GM12878 (cell line): ENCODE measurements around the gene NFKBIB. TPM values are rescaled to one million over a fixed set of nuclear protein-coding genes. Genes with fewer than 3 reads are reported as not detected.

ENCODE experiments used
- ATAC-seq: fragments of 200-7000 bp; cut with Tn5 transposase; 3 replicates; pipeline ENCODE4 v1.9.1; 2020; ENCODE audit warnings: mild to moderate bottlenecking, moderate library complexity
- BruUV-seq: library from RNA; stranded (reverse); fragments of 400-500 nt; replicated peaks from 2 replicates; lab custom pipeline; 2021; lab: Mats Ljungman, UMichigan
- CTCF ChIA-PET: fragments of 300-600 bp; sonication (Branson Sonifier 250); formaldehyde crosslinking; extraction: SDS; loops from one replicate; lab custom pipeline; 2021; ENCODE audit warnings: inconsistent platforms; lab: Yijun Ruan, JAX
- POLR2A ChIA-PET: fragments of 350-600 bp; formaldehyde crosslinking; extraction: SDS; loops from one replicate; lab custom pipeline; 2021; ENCODE audit warnings: inconsistent platforms; lab: Charles Lee
- RAD21 ChIA-PET: fragments of 300-600 bp; sonication (Branson Sonifier 250); formaldehyde crosslinking; loops from one replicate; lab custom pipeline; 2023; ENCODE audit warnings: antibody characterized with exemption; ENCODE audit not compliant: unreplicated experiment; lab: Charles Lee
- SMC1A ChIA-PET: fragments of 300-600 bp; sonication (Branson Sonifier 250); formaldehyde crosslinking; loops from one replicate; lab custom pipeline; 2023; ENCODE audit not compliant: unreplicated experiment, uncharacterized antibody; lab: Charles Lee
- DNase-seq: peaks from one replicate; pipeline ENCODE4 v3.0.0-alpha.2; 2011; ENCODE audit warnings: low read depth, low spot score
- FAIRE-seq: peaks from 3 replicates; lab custom pipeline; 2011; peaks lifted over from hg19 to GRCh38; lab: Jason Lieb, UNC
- H2AFZ ChIP-seq: 2 replicates; pipeline ENCODE4 v1.6.0; 2011; ENCODE audit warnings: low read depth, low read length, control low read depth; ENCODE audit not compliant: control insufficient read depth
- H3K27ac ChIP-seq: 2 replicates; pipeline ENCODE4 v1.5.1; 2011; ENCODE audit warnings: control low read depth; ENCODE audit not compliant: control insufficient read depth, insufficient read depth
- H3K27me3 ChIP-seq, 2 experiments: replicated peaks in 1 of 2; 2 replicates each; pipeline versions ENCODE4 v1.6.0 to v1.6.1; 2011; ENCODE audit warnings: low read length in 1 of 2; ENCODE audit not compliant: control insufficient read depth in 2 of 2, insufficient read depth in 2 of 2
- H3K36me3 ChIP-seq, 2 experiments: 2 replicates each; pipeline ENCODE4 v1.5.1; 2011; ENCODE audit warnings: low read length in 1 of 2; ENCODE audit not compliant: control insufficient read depth in 2 of 2, insufficient read depth in 2 of 2
- H3K4me1 ChIP-seq: 2 replicates; pipeline ENCODE4 v1.6.1; 2011; ENCODE audit warnings: mild to moderate bottlenecking, low read length, moderate library complexity, mixed read lengths; ENCODE audit not compliant: control insufficient read depth, insufficient read depth
- H3K4me2 ChIP-seq: 2 replicates; pipeline ENCODE4 v1.6.0; 2011; ENCODE audit warnings: control low read depth; ENCODE audit not compliant: control insufficient read depth, insufficient read depth
- H3K4me3 ChIP-seq: fragments of 200-600 bp; sonication (generic); 2 replicates; pipeline ENCODE4 v1.5.1; 2016
- H3K79me2 ChIP-seq: 2 replicates; pipeline ENCODE4 v1.6.0; 2011; ENCODE audit warnings: low read length; ENCODE audit not compliant: control insufficient read depth, insufficient read depth
- H3K9ac ChIP-seq: 2 replicates; pipeline ENCODE4 v1.8.0; 2011; ENCODE audit warnings: low read length, control low read depth, mixed read lengths; ENCODE audit not compliant: control insufficient read depth, insufficient read depth
- H3K9me3 ChIP-seq: replicated peaks from 3 replicates; pipeline ENCODE4 v1.5.1; 2011; ENCODE audit warnings: mild to moderate bottlenecking, low read length; ENCODE audit not compliant: control insufficient read depth, insufficient read depth
- H4K20me1 ChIP-seq: 2 replicates; pipeline ENCODE4 v1.6.0; 2011; ENCODE audit not compliant: control insufficient read depth, insufficient read depth
- CEBPB ChIP-seq, 2 experiments: fragments of 150-350 bp in 1 of 2; IDR thresholded peaks; 2 replicates each; pipeline ENCODE4 v1.6.1; 2012 to 2014; ENCODE audit warnings: low read depth in 2 of 2, low read length in 2 of 2, borderline replicate concordance in 1 of 2, inconsistent platforms in 1 of 2
- CHD1 ChIP-seq: IDR thresholded peaks from 2 replicates; pipeline ENCODE4 v1.6.1; 2012; ENCODE audit warnings: low read depth, low read length, improper control_type of control experiment
- CREB1 ChIP-seq: IDR thresholded peaks from 2 replicates; pipeline ENCODE4 v1.6.1; 2012; ENCODE audit warnings: low read depth, mild to moderate bottlenecking, inconsistent platforms
- DPF2 ChIP-seq: fragments of 450-650 bp; IDR thresholded peaks from 2 replicates; pipeline ENCODE4 v1.6.1; 2017; ENCODE audit warnings: mild to moderate bottlenecking
- EZH2 ChIP-seq: IDR thresholded peaks from 2 replicates; pipeline ENCODE4 v1.6.1; 2012; ENCODE audit warnings: low read depth, mild to moderate bottlenecking, control low read depth, inconsistent platforms, low read length, borderline replicate concordance; ENCODE audit not compliant: control insufficient read depth
- FOS ChIP-seq: IDR thresholded peaks from 3 replicates; pipeline ENCODE4 v1.6.1; 2011; ENCODE audit warnings: borderline replicate concordance; ENCODE audit not compliant: insufficient read length; ENCODE audit errors: extremely low read depth
- NBN ChIP-seq: fragments of 450-650 bp; IDR thresholded peaks from 2 replicates; pipeline ENCODE4 v1.6.1; 2016
- PML ChIP-seq: IDR thresholded peaks from 2 replicates; pipeline ENCODE4 v1.6.1; 2012; ENCODE audit warnings: low read length, inconsistent platforms
- TCF7 ChIP-seq: IDR thresholded peaks from 2 replicates; pipeline ENCODE4 v1.6.1; 2014; ENCODE audit warnings: antibody characterized with exemption, borderline replicate concordance
- WGBS: methylation state at CpG from one replicate; pipeline ENCODE4 v1.1.6; 2016; ENCODE audit warnings: low lambda C conversion rate; ENCODE audit not compliant: insufficient replicate concordance, insufficient coverage; ENCODE audit errors: missing lambda C conversion rate; 5-methylcytosine and 5-hydroxymethylcytosine counted together
- in situ Hi-C: fragments of 300-500 bp; cut with MboI; formaldehyde crosslinking; loops from 9 replicates; pipeline ENCODE4 v1.14.3; 2018; ENCODE audit warnings: mixed read lengths
- intact Hi-C: fragments of 100-400 bp; cut with micrococcal nuclease; formaldehyde crosslinking; loops from one replicate; pipeline ENCODE4 v1.14.2; 2022; ENCODE audit not compliant: unreplicated experiment
- polyA plus RNA-seq, 11 experiments: library from polyadenylated mRNA; depleted of rRNA in 4 of 11; unstranded in 6 of 11; stranded (reverse) in 5 of 11; fragments of >200 nt; fragmentation: Nextera tagmentation in 4 of 11; fragmentation: Illumina TruSeq in 1 of 11; extraction: Ambion mirVana in 4 of 11; extraction: Trizol in 1 of 11; gene quantifications; 1 replicate in 1 of 11; 2 replicates in 10 of 11; pipeline versions ENCODE4 v1.2.1 to v1.2.3, GENCODE V29; 2011 to 2016; ENCODE audit warnings: inconsistent platforms in 2 of 11, missing spikeins in 2 of 11, low read depth in 1 of 11
- total RNA-seq, 4 experiments: library from RNA; depleted of rRNA in 3 of 4; stranded (reverse); fragments of >200 nt in 3 of 4; fragmentation: Illumina TruSeq in 1 of 4; extraction: Trizol in 1 of 4; gene quantifications; 2 replicates each; pipeline versions ENCODE4 v1.2.1 to v1.2.3, GENCODE V29; 2013 to 2021
- TF ChIP-seq, protein P1 (sequence below): fragments of 450-650 bp; IDR thresholded peaks from 2 replicates; pipeline ENCODE4 v1.6.1; 2017; ENCODE audit warnings: mild to moderate bottlenecking, moderate library complexity
- TF ChIP-seq, protein P2 (sequence below): fragments of 450-650 bp; IDR thresholded peaks from 2 replicates; pipeline ENCODE4 v1.6.1; 2016; ENCODE audit warnings: mild to moderate bottlenecking
- TF ChIP-seq, protein P3 (sequence below): fragments of 450-650 bp; IDR thresholded peaks from 2 replicates; pipeline ENCODE4 v1.6.1; 2016; ENCODE audit warnings: mild to moderate bottlenecking, moderate library complexity, borderline replicate concordance

Gene NFKBIB
- total and polyA plus RNA-seq, 10 of the 15 experiments (the other 5 are each of a cell fraction or from before 2014, with no cell fraction given) = 1.2 to 60.9 (median 31.0) TPM

DNA sequence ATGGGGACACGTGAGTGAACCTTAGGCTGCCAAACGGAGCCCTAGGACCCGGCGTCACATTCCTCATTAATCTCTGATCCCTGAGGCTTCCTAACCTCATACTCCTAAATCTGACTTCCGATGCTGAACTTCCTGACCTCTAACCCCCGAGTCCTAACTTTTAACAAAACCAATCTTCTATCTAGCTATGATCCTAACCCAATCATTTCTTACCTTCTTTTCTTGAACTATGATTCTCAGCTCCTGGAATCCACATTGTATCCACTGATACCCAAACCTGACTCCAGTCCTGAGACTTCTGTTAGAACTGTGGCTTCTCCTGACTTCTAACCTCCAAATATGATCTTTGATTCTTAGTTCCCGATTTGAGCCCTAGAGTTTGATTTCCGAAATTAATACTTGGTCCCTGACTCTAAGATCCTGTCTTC is 447 bp downstream of the NFKBIB start:
- H2AFZ ChIP-seq = peak overlapping the region; percentile 83
- intact Hi-C loops (no loop called here), in situ Hi-C loops (no loop called here)
- BruUV-seq = no TSS peak
- ATAC-seq = no peak
- H4K20me1 ChIP-seq = no peaks in the 10 kb centered on the region
- H3K27ac ChIP-seq = peak overlapping the region; percentile 75
- H3K27me3 ChIP-seq = no peaks in the 10 kb centered on the region
- CTCF ChIA-PET = interaction anchor here (0.6 to 3.7 kb wide), 12 partner anchors 8 to 633 kb away, joined by 3 to 50 read pairs (median 4); partner anchors contain the start of genes ECH1, EID2B, FAM98C and MRPS12
- H3K4me2 ChIP-seq = peak overlapping the region; percentile 49
- peak overlapping the region; percentile 78 for H3K9ac ChIP-seq
- POLR2A ChIA-PET = interaction anchor here (0.6 to 2.0 kb wide), 11 partner anchors 21 to 526 kb away, joined by 3 to 10 read pairs (median 5); partner anchors contain the start of genes ECH1, EIF3K, HNRNPL and MAP4K1
- H3K79me2 ChIP-seq = peaks cover 22% of the 10 kb centered on the region
- no peak for FAIRE-seq
- H3K4me1 ChIP-seq = peaks cover 5% of the 10 kb centered on the region
- SMC1A ChIA-PET = interaction anchor here (0.6 to 1.9 kb wide), 8 partner anchors 23 to 999 kb away, joined by 3 to 18 read pairs (median 4); partner anchors contain the start of genes ECH1, MRPS12 and SARS2
- H3K36me3 ChIP-seq = peaks cover 4 to 7% of the 10 kb centered on the region in 2 experiments; a peak in 3 of 4 replicates
- H3K4me3 ChIP-seq = peak overlapping the region; percentile 90
- WGBS = 2% methylated on average over 8 of the region's 8 CpGs
- DNase-seq = no peak
- RAD21 ChIA-PET = interaction anchor here (0.6 to 2.4 kb wide), 9 partner anchors 22 to 497 kb away, joined by 3 to 20 read pairs (median 4); partner anchors contain the start of genes ECH1, FAM98C, MRPS12 and RINL
- no peaks in the 10 kb centered on the region; the same call in 2 of the 3 replicates for H3K9me3 ChIP-seq
- TF ChIP-seq PML (no peak), CHD1 (no peak), NBN (no peak), EZH2 (no peak), CREB1 (no peak), CEBPB (IDR thresholded peaks at IDR 0.05; ENCODE audit: borderline replicate concordance in 1 of 2, low read depth in 2 of 2, low read length in 2 of 2) (no peak), DPF2 (0 out of 2 replicates have a peak, but pooled peaks have one; percentile 16), TCF7 (no peak), FOS (no peak)
- TF ChIP-seq, protein P1, sequence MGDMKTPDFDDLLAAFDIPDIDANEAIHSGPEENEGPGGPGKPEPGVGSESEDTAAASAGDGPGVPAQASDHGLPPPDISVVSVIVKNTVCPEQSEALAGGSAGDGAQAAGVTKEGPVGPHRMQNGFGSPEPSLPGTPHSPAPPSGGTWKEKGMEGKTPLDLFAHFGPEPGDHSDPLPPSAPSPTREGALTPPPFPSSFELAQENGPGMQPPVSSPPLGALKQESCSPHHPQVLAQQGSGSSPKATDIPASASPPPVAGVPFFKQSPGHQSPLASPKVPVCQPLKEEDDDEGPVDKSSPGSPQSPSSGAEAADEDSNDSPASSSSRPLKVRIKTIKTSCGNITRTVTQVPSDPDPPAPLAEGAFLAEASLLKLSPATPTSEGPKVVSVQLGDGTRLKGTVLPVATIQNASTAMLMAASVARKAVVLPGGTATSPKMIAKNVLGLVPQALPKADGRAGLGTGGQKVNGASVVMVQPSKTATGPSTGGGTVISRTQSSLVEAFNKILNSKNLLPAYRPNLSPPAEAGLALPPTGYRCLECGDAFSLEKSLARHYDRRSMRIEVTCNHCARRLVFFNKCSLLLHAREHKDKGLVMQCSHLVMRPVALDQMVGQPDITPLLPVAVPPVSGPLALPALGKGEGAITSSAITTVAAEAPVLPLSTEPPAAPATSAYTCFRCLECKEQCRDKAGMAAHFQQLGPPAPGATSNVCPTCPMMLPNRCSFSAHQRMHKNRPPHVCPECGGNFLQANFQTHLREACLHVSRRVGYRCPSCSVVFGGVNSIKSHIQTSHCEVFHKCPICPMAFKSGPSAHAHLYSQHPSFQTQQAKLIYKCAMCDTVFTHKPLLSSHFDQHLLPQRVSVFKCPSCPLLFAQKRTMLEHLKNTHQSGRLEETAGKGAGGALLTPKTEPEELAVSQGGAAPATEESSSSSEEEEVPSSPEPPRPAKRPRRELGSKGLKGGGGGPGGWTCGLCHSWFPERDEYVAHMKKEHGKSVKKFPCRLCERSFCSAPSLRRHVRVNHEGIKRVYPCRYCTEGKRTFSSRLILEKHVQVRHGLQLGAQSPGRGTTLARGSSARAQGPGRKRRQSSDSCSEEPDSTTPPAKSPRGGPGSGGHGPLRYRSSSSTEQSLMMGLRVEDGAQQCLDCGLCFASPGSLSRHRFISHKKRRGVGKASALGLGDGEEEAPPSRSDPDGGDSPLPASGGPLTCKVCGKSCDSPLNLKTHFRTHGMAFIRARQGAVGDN = peak; percentile 15; the same call in 1 of the 2 replicates
- TF ChIP-seq, protein P2, sequence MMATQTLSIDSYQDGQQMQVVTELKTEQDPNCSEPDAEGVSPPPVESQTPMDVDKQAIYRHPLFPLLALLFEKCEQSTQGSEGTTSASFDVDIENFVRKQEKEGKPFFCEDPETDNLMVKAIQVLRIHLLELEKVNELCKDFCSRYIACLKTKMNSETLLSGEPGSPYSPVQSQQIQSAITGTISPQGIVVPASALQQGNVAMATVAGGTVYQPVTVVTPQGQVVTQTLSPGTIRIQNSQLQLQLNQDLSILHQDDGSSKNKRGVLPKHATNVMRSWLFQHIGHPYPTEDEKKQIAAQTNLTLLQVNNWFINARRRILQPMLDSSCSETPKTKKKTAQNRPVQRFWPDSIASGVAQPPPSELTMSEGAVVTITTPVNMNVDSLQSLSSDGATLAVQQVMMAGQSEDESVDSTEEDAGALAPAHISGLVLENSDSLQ = no peak
- TF ChIP-seq, protein P3, sequence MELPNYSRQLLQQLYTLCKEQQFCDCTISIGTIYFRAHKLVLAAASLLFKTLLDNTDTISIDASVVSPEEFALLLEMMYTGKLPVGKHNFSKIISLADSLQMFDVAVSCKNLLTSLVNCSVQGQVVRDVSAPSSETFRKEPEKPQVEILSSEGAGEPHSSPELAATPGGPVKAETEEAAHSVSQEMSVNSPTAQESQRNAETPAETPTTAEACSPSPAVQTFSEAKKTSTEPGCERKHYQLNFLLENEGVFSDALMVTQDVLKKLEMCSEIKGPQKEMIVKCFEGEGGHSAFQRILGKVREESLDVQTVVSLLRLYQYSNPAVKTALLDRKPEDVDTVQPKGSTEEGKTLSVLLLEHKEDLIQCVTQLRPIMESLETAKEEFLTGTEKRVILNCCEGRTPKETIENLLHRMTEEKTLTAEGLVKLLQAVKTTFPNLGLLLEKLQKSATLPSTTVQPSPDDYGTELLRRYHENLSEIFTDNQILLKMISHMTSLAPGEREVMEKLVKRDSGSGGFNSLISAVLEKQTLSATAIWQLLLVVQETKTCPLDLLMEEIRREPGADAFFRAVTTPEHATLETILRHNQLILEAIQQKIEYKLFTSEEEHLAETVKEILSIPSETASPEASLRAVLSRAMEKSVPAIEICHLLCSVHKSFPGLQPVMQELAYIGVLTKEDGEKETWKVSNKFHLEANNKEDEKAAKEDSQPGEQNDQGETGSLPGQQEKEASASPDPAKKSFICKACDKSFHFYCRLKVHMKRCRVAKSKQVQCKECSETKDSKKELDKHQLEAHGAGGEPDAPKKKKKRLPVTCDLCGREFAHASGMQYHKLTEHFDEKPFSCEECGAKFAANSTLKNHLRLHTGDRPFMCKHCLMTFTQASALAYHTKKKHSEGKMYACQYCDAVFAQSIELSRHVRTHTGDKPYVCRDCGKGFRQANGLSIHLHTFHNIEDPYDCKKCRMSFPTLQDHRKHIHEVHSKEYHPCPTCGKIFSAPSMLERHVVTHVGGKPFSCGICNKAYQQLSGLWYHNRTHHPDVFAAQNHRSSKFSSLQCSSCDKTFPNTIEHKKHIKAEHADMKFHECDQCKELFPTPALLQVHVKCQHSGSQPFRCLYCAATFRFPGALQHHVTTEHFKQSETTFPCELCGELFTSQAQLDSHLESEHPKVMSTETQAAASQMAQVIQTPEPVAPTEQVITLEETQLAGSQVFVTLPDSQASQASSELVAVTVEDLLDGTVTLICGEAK = no peak
